GM21723 (cell line): ENCODE measurements around the gene SLC25A30.
"Not testable (repeated sequence)": the region's sequence is repeated elsewhere in the genome, so short reads cannot be mapped to it uniquely, and the experiment has no call there.

ENCODE experiments used
- ATAC-seq: cut with Tn5 transposase; IDR thresholded peaks from one replicate; pipeline ENCODE4 v1.9.1; 2021; ENCODE audit warnings: mild to moderate bottlenecking, moderate library complexity; ENCODE audit not compliant: unreplicated experiment

Gene SLC25A30

GRCh38 chr13:45368571-45368970, 49.6 kb downstream of the SLC25A30 start:
- ATAC-seq = no peak

GRCh38 chr13:45368005-45368404, 50.2 kb downstream of the SLC25A30 start:
- no peak for ATAC-seq

DNA sequence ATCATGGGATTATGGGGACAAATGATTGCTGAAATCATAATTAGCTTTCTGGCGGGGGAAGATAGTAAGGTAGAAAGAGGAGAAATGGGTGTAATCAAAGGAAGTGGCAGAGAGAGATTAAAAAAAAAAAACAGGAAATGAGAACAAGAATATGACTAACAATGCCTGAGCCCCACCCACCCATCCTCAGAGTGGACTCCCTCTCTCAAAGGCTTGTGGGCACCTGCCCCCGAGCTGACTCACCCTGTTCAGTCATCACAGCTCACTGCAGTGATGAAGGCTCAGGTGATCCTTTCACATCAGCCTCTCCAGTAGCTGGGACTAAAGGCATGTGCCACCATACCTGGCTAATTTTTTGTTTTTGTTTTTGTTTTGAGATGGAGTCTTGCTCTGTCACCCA, 50.8 kb downstream of the SLC25A30 start:
- ATAC-seq = peak; percentile 98

DNA sequence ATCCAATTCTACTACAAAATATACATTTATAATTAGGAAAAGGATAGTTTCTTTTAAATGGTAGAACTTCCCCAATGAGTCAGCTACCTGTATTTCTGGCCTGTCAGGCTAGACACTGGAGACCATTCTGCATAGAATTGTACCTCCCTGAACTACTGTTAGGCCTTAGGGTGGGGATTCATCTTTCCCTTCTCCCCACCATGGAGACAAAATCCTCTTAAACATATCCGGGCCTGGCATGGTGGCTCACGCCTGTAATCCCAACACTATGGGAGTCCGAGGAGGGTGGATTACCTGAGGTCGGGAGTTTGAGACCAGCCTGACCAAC, 52.7 kb downstream of the SLC25A30 start:
- ATAC-seq = no peak

DNA sequence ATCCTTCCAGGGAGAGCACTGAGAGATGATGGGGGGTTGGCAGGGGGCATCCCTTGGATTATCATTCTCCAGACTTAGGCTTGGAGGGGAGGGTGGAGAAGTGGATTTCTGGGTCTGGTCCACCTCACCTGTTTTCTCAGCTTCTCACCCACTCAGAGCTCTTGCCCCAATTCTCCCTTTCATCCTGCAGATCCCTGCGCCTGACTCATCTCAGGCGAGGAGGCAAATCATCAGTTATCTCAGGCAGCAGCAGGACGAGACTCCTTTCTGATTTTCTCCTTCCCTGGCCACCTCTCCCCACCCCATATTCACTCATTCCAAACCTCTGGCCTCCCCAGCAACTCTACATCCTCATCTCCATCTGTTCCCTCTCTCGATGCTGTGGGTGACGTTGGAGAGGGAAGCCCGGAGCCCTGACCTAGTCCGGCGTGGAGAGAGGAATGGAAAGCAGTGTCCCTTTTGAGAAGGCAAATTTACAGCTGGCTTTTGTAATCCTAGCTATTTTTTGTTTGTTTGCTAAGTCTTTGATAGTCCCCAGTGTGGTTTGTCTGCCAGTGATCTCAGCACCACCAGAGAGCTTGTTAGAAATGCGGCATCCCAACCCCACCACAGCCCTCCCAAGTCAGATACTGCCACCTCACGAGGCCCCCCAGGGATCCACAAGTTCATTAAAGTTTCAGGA, 53.2 kb downstream of the SLC25A30 start:
- no peak for ATAC-seq

DNA sequence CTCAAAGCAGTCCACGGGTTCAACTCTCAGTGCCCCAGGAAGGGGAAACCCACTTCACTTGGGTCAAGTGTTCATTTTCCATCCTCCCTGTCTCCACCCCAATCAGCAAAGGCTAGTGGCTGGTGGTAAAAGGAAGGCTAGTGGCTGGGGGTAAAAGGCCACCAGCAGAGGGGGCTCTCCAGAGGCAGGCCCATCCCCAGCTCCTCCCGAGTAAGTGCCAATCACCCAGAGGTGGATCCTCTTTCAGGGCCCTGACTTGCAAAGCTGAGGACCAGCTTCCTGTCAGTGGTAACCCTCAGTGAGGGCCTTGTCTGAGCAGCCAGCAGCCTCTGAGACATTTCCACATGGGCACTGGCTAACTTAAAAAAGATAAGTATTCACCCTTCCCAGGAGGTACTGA, 55.2 kb downstream of the SLC25A30 start:
- no peak for ATAC-seq

DNA sequence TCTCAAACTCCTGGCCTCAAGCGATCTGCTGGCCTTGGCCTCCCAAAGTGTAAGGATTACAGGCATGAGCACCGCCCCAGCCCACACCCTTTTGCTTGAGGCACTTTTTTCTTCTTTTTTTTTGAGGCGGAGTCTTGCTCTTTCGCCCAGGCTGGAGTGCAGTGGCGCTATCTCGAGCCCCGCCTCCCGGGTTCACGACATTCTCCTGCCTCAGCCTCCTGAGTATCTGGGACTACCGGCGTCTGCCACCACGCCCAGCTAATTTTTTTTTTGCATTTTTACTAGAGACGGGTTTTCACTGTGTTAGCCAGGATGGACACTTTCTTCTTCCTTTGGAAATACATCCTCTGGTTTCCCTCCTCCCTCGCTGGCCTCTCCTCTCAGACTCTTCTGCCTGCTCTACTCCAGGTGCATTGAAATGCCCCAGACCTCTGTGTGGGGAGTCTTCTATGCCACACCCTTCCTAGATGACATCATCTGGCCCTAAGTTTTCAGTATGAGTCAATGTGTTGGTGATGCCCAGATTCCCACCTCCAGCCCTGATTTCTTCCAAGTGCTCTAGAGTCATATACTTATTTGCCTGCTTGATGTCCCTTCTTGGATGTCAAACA, 56.5 kb downstream of the SLC25A30 start:
- ATAC-seq = no peak

DNA sequence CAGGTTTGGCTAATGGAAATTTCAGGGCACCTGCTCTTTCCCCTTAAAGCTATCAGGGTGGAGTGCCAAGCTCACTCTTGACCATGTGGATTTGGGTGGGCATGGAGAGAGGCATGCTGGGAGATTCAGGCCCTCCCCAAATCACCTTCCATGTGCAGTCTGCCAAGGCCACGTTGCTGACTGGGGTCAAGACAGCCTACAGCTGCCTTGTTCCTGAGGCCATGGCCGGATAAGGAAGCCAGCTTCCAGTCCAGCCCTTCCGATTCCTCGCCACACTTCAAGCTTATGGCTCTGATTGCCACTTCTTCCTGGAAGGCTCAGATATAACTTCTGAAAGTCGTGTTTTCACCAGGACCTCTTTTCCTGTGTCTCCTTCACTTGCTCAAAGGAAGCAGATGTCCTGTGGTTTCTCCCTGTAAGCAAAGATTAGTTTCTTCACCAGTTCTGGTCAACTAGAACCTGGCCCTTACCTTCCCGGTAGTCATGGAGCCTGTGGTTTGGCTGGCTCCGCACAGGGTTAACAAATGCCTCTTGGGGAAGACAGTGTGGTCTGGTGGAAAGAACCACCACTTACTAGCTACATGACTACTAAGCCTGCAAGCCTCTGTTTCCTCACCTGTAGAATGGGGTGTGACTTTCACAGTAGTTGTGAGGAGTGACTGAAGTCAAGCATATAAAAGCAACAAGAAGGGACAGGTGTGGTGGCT, 61.1 kb downstream of the SLC25A30 start:
- no peak for ATAC-seq

- peak; percentile 64 for ATAC-seq
Observed at GRCh38 chr13:45353895-45354294, 64.3 kb downstream of the SLC25A30 start.

DNA sequence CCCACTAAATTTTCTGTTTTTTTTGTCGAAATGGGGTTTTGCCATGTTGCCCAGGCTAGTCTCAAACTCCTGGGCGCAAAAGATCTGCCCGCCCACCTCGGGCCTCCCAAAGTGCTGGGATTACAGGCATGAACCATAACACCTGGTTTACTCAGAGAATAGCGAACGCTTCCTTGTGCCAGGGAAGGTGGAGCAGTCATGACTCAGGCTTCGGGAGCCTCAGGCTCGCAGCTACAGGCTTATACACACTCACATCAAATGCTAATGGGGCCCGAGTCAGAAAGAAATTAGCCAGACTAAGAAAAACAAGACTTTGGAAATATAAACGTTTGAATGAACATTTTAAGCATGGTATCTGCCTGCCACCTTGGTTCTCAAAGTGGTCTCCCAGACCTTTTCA, 66.1 kb downstream of the SLC25A30 start:
- ATAC-seq = no peak

GRCh38 chr13:45350152-45350551, 68.0 kb downstream of the SLC25A30 start:
- no peak for ATAC-seq

DNA sequence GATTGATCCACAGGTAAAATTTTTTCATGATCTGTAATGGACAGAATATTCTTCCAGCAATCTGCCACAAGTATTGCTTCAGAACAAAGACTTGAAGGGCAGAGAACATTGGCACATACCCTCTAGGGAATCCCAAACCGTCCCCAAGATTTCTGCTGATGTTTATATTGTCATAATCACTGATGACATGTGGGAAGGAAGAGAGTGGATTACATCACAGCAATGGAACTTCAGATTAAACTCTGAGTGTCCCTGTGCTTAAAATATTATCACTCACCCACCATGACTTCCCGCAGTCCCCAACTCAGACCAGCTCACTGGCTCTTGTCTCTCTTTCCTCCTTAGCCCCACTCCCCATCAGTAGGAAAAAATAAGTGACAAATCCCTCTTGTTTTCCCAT, 68.7 kb downstream of the SLC25A30 start:
- no peak for ATAC-seq

- not testable (repeated sequence) for ATAC-seq
Observed at GRCh38 chr13:45344064-45344463, 74.1 kb downstream of the SLC25A30 start.
